NCI-H446 treated with DMSO at 0.1 percent for 48 hours (cell line): ENCODE measurements around the gene HAUS6.
"Not testable (repeated sequence)": the region's sequence is repeated elsewhere in the genome, so short reads cannot be mapped to it uniquely, and the experiment has no call there.

ENCODE experiments used
- DNase-seq: peaks from one replicate; lab custom pipeline; 2025; lab: John Stamatoyannopoulos, UW

Gene HAUS6, protein sequence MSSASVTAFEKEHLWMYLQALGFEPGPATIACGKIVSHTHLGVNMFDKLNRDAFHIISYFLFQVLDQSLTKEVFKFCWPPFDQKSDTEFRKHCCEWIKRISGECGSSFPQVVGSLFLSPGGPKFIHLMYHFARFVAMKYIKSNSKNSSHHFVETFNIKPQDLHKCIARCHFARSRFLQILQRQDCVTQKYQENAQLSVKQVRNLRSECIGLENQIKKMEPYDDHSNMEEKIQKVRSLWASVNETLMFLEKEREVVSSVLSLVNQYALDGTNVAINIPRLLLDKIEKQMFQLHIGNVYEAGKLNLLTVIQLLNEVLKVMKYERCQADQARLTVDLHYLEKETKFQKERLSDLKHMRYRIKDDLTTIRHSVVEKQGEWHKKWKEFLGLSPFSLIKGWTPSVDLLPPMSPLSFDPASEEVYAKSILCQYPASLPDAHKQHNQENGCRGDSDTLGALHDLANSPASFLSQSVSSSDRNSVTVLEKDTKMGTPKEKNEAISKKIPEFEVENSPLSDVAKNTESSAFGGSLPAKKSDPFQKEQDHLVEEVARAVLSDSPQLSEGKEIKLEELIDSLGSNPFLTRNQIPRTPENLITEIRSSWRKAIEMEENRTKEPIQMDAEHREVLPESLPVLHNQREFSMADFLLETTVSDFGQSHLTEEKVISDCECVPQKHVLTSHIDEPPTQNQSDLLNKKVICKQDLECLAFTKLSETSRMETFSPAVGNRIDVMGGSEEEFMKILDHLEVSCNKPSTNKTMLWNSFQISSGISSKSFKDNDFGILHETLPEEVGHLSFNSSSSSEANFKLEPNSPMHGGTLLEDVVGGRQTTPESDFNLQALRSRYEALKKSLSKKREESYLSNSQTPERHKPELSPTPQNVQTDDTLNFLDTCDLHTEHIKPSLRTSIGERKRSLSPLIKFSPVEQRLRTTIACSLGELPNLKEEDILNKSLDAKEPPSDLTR

DNA sequence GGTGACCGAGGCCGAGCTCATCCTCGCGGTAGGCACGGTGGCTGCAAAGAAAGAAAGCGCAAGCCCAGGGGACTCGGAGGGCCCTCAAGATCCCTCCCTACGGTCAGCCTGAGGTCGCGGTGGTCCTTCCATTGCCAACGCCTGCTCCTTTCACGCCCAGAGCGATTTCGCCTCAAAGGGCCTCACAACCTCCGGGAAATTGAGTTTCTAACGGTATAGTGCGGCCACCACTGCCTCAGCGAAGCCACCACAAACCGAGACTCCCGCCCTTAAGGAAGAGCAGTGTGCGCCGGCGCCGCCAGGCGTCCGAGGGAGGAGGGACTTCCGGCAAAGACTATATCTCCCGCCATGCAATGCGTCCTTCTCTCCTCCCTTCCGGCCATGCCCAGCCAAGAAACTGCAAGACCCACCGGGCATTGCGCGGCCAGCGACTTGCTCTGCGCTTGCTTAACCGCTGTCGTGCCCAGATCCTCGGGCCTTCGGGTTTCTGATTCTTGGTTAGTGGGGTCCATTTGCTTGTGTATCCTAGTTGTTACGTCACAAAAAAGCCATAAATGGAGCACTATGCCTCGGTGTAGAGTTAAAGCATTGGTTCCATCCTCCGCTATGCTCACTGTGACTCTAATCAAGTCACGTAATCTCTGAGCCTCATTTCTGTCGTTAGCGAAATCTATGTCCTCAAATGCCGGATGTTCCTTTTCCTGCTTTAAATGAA lies at the start of gene HAUS6:
HAUS6 (minus strand) TSS at position 274 of the 715 bp plus-strand sequence; CDS start at position 21, 253 bp downstream.
- peak; percentile 94 for DNase-seq

DNA sequence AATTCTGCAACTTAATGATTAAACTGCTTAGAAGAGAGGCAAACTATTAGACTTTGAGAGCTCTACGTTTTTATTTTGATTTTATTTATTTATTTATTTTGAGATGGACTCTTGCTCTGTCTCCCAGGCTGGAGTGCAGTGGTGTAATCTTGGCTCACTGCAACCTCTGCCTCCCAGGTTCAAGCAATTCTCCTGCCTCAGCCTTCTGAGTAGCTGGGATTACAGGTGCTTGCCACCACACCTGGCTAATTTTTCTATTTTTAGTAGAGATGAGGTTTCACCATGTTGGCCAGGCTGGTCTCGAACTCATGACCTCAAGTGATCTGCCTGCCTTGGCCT lies 49.4 kb upstream of the HAUS6 start:
- not testable (repeated sequence) for DNase-seq

DNA sequence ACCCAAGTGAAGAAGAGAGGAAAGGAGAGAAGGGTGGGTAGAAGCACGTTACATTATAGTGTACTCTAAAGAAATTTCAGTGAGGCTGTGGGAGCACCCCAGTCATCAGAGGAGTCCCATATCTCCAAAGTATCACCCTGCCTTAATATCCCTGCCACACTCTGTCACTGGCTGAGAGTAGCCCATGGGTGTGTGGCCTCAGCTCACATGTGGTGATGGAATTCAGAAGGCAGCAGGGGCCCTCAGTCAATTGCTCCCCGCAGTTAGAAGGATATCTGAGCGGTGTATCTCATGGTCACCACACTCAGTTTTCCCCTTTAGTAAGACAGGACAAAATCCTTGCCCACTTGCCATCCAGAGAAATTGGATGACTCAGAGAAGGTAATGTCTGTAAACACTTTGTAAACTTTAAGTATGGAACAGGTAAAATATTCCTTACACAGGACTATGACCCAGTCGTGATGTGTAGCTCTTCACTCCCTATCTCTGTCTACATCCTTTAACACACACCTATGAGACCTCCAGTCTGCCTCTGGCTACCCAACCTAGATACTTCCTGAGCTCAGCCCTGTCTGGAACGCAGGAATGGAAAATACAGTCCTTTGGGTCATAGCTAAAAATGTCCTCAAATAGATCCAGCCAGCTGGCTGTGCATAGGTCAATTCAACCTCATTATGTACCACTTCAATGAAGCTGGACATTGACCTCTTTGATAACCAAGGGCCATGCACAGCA lies 48.9 kb upstream of the HAUS6 start:
- no peak for DNase-seq

DNA sequence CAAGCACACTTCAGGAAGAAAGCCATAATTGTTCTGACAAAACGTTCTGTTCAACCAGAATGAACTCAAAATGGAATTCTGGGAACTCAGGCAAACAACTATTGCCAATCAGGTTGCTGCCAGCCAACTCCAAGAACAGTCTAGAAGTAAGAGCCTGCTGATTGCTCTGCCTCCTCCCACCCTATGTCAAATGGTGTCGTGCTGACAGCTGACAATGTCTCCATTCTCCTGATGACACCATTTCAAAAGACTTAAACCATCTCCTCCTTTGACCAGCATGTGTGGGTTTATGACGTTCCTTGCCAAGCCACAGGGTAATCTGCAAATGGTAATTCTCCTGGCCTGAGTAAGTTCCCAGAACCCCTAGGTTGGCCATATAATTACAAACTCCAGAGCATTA lies 46.5 kb upstream of the HAUS6 start:
- no peak for DNase-seq

DNA sequence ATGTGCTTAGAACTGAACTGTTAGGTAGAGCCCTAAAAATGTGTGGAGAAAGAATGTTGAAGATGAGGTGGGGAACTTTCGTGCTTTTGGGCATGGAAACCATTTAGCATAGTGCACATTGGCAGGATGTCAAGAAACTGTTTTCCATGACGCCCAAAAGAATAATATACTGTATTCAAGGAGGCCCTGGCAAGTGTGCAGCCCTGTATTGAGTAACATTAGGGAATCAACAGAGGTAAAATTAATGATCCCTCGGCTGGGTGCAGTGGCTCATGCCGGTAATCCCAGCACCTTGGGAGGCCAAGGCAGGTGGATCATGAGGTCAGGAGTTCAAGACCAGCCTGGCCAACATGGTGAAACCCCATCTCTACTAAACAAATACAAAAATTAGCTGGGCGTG lies 45.5 kb upstream of the HAUS6 start:
- DNase-seq = no peak

DNA sequence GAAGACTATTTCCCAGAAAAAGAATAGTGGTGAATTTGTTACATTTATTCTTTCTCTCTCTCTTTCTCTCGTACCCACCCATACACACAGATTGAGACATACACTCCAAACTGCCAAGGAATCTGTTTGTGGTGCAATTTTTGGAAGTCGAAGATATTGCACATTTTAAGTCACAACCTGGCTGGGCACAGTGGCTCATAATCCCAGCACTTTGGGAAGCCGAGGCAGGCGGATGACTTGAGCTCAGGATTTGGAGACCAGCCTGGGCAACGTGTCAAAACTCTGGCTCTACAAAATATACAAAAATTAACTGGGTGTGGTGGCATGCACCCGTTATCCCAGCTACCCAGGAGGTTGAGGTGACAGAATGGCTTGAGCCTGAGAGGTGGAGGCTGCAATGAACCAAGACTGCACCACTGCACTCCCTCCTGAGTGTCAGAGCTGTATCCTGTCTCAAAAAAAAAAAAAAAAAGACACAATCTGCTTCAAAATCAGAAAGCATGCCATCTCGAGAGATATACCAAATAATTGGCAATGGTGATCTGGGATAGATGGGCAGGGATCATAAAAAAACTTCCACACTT lies 43.8 kb upstream of the HAUS6 start:
- no peak for DNase-seq

DNA sequence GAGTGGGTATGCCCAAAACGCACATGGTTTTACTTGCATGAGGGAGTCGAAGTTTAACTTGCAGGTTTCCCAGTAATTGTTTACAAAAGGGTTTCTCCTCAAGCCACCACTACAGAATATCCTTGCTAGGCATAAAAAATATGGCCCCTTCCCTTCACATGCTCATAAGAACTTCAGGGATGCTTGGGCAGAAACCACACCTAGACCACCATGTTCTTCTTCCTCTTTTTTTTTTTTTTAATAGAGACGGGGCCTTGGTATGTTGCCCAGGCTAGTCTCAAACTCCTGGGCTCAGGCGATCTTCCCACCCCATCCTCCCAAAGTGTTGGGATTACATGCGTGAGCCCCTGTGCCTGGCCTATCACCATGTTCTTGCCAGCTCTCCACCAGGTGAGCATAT lies 43.2 kb upstream of the HAUS6 start:
- DNase-seq = no peak

DNA sequence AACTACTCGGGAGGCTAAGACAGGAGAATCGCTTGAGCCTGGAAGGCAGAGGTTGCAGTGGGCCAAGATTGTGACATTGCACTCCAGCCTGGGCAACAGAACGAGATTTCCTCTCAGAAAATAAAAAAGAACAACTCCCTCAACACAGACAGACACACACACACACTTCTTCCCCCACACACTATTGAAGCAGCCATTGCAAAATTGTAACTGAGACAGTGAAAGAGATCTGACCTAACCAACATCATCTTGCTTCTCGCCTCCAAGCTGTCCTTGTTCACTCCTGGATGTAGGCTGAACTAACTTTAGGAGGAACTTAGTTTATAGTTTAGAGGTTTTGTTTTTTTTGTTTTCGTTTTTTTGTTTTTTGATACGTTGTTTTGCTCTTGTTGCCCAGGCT lies 37.6 kb upstream of the HAUS6 start:
- no peak for DNase-seq

DNA sequence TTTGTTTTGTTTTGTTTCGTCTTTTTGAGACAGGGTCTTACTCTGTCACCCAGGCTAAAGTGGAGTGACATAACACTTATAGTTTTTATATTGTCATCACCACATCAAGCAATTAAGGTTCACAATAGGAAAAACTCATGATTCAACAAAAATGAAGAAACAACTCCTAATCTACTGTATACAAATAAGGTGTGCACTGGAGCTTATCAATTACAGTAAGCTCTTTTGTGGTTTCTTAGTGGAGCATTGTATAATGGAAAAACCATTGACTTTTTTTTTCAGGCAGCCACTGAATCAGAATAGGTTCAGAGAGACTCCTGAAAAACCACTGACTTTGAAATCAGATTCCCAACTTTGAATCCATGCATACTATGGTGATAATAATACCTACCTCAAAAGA lies 35.4 kb upstream of the HAUS6 start:
- DNase-seq = no peak

DNA sequence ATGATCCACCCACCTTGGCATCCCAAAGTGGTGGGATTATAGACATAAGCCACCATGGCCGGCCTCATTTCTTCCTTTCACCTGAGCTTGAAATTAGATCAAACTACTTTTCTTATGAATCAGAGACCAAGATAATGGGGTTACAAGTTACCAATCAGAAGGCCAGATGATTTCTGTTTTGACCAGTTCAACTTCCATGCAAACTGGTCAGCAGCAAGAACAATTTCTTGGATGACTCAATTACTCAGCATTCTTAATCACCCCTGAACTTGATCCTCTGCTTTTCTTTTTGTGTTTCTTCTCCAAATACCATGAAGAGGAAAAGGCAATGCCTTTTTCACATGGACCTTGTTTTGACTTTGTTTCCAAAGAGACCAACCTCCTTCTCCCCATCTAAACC lies 34.6 kb upstream of the HAUS6 start:
- DNase-seq = no peak

DNA sequence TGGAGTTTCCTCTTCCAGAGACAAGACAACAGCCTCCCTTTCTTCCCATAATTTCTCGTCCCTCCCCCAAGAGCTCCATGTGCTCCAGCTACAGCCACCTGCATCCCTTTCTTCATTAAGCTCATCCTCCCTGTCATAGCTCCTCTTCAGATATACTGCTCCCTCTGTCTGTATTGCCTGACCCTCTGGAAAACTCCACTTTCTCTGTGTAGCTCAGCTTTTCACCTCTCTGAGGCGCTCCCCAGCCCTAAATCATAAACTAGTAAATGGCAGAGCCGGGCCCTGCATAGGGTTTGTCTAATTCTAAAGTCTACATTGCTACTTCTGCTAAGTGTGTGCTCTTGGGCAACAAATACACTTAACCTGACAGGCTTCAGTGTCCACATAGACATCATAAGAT lies 33.4 kb upstream of the HAUS6 start:
- DNase-seq = no peak

DNA sequence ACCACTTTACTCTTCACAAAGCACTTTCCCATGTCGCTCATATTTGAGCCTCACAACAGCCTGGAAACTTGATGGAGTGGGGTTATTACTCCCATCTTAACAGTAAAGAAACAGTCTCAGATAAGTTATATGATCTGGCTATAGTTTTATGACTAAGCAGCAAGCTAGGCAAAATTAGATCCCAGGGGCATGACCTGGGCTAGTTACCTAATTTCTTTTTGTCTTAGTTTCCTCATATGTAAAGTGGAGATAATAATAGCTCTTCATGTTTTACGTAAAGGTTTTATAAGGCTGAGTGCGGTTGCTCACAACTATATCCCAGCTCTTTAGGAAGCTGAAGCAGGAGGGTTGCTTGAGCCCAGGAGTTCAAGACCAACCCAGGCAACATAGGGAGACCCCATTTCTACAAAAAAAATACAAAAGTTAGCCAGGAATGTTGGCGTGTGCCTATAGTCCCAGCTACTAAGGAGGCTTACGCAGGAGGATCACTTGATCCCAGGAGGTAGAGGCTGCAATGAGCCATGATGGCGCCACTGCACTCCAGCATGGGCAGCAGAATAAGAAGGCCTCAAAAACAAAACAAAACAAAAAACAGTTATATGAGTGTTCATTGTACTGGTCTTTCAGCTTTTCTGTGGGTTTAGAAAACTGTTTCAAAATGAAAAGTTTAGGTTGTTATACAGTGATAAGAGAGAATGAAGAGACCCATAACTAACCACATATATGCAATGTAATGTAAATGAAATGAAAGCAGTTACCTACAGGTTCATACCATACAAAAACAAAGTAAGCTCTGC lies 31.0 kb upstream of the HAUS6 start:
- no peak for DNase-seq

DNA sequence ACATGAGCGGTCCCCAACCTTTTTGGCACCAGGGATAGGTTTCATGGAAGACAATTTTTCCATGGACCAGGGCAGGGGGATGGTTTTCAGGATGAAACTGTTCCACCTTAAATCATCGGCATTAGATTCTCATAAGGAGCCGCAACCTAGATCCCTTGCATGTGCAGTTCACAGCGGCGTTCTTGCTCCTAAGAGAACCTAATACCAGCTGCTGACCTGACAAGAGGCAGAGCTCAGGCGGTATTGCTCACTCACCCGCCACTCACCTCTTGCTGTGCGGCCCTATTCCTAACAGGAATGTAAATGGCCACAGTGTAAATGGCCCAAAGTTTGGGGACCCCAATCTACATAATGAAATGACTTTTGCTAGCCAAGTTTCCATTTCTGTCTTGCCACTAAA lies 27.7 kb upstream of the HAUS6 start:
- no peak for DNase-seq

DNA sequence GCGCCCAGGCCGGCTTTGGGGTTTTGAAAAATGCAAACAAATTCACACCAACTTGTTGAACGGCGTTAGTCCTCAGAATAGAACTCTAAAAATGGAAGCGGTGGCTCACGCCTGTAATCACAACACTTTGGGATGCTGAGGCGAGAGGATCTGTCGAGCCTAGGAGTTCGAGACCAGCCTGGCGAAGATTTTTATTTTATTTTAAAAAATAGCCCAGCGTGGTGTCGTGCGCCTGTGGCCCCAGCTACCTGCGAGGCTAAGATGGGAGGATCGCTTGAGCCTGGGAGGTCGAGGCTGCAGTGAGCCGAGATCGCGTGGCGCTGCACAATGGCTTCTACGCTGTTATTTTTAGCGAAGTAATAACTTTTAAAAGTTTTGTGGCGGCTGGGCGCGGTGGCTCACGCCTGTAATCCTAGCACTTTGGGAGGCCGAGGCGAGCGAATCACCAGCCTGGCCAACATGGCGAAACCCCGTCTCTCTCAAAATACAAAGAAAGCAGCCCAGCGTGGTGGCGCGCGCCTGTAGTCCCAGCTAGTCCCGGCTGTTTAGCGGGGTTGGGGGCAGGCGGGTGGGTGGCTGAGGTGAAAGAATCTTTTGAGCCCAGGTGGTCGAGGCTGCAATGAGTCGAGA lies 25.3 kb upstream of the HAUS6 start:
- DNase-seq = no peak

DNA sequence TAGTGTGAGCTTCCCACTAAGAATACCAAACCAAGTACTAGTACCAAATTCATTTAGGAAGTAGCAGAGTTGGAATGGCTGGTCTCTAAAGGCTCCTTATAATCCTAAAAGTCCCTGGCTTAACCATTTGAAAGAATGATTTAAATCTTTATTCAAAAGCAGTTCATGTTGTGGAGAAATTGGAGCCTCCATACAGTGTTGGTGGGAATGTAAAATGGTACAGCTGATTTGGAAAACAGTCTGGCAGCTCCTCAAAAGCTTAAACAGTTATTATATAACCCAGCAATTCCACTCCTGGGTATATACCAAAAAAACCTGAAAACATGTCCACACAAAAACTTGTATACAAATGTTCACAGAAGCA lies 21.7 kb upstream of the HAUS6 start:
- DNase-seq = no peak

DNA sequence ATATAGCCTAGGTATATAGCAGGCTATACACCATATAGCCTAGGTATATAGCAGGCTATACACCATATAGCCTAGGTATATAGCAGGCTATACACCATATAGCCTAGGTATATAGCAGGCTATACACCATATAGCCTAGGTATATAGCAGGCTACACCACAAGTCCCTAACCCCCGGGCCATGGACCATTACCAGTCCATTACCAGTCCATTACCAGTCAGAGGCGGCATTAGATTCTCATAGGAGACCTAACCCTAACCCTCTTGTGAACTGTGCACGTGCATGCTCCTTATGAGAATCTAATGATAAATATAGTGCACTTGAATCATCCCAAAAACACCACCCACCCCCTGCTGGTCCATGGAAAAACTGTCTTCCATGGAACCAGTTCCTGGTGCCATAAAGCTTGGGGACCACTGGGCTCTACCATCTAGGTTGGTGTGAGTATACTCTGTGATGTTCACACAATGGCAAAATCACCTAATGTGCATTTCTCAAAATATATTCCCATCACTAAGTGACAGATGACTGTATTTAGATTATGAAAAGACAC lies 19.9 kb upstream of the HAUS6 start:
- no peak for DNase-seq

DNA sequence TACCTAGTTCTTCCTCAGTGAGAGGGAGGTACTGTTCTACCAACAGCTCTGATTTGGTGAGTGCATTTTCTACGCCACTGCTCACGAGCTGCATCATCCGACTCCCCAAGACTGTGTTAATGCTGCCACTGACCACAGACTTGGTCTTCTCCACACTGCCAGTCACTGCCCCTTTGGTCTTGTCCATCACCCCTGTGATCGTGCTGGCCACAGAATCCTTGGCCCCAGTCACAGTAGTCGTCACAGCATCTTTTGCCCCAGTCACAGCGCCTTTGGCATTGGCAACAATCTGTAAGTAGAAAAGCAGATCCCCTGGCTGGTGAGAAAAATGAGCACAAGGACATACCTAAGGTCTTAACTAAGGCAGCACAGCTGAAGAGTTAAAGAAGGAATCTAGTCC lies 18.2 kb upstream of the HAUS6 start:
- no peak for DNase-seq

DNA sequence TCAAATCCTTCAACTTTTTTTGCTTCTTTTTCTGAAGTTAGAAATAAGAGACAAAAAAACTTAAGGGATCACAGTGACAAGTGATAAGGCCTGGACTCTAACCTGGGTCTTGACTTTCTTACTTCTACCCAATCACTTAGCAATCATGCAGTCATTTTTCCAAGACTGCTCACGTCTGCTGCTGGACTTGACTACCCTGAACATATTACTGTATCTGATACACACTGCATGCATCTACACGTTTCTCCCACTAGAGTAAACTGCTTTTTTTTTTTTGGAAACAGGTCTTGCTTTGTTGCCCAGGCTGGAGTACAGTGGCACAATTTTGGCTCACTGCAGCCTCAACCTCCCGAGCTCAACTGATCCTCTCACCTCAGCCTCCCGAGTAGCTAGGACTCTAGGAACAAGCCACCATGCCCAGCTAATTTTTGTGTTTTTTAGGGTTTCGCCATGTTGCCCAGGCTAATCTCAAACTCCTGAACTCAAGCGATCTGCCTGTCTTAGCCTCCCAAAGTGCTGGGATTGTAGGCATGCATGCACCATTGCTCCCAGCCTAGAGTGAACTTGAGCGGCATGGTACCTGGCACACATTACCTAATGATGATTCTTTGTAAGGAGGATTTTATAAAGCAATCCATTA lies 17.2 kb upstream of the HAUS6 start:
- DNase-seq = no peak

DNA sequence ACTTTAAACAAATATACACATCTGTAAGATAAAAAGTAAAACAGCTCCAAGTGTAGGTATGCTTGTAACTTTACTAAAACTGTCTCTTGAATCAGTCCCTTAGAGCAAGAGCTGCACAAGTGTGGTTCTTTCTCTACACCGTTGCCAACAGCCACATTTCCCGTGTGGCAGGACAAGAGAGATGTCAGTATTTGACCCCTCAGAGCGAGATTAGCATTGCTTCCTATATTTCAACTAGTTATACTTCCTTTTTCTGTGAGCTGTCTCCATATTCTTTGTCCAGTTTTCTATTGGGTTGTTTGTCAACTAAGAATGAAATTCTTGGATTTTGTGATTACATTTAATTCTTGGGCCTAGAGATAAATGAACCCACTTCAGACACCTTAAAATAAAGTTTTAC lies 16.5 kb upstream of the HAUS6 start:
- DNase-seq = no peak
